Measurements from ENCODE around the gene TIE1.

DNA sequence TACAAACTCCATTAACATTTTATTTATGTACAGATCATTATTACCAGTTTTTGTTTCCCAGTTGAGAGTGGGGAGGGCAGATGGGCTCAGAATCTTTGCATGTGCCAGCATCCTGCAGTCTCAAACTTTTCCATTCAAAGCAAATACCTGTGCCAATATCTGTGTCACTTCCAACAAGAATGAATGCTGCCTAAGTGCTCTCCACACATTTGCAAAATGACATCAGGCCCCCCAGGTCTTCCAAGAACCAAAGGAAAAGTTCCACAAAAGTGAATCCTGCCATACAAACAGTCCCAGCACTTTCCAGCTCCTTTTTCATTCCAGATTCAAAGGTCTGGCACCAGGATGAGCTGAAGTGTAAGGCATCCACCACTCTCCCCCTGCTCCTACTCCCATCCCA is 1.7 kb upstream of the TIE1 start:
- TF ChIP-seq, protein P1, sequence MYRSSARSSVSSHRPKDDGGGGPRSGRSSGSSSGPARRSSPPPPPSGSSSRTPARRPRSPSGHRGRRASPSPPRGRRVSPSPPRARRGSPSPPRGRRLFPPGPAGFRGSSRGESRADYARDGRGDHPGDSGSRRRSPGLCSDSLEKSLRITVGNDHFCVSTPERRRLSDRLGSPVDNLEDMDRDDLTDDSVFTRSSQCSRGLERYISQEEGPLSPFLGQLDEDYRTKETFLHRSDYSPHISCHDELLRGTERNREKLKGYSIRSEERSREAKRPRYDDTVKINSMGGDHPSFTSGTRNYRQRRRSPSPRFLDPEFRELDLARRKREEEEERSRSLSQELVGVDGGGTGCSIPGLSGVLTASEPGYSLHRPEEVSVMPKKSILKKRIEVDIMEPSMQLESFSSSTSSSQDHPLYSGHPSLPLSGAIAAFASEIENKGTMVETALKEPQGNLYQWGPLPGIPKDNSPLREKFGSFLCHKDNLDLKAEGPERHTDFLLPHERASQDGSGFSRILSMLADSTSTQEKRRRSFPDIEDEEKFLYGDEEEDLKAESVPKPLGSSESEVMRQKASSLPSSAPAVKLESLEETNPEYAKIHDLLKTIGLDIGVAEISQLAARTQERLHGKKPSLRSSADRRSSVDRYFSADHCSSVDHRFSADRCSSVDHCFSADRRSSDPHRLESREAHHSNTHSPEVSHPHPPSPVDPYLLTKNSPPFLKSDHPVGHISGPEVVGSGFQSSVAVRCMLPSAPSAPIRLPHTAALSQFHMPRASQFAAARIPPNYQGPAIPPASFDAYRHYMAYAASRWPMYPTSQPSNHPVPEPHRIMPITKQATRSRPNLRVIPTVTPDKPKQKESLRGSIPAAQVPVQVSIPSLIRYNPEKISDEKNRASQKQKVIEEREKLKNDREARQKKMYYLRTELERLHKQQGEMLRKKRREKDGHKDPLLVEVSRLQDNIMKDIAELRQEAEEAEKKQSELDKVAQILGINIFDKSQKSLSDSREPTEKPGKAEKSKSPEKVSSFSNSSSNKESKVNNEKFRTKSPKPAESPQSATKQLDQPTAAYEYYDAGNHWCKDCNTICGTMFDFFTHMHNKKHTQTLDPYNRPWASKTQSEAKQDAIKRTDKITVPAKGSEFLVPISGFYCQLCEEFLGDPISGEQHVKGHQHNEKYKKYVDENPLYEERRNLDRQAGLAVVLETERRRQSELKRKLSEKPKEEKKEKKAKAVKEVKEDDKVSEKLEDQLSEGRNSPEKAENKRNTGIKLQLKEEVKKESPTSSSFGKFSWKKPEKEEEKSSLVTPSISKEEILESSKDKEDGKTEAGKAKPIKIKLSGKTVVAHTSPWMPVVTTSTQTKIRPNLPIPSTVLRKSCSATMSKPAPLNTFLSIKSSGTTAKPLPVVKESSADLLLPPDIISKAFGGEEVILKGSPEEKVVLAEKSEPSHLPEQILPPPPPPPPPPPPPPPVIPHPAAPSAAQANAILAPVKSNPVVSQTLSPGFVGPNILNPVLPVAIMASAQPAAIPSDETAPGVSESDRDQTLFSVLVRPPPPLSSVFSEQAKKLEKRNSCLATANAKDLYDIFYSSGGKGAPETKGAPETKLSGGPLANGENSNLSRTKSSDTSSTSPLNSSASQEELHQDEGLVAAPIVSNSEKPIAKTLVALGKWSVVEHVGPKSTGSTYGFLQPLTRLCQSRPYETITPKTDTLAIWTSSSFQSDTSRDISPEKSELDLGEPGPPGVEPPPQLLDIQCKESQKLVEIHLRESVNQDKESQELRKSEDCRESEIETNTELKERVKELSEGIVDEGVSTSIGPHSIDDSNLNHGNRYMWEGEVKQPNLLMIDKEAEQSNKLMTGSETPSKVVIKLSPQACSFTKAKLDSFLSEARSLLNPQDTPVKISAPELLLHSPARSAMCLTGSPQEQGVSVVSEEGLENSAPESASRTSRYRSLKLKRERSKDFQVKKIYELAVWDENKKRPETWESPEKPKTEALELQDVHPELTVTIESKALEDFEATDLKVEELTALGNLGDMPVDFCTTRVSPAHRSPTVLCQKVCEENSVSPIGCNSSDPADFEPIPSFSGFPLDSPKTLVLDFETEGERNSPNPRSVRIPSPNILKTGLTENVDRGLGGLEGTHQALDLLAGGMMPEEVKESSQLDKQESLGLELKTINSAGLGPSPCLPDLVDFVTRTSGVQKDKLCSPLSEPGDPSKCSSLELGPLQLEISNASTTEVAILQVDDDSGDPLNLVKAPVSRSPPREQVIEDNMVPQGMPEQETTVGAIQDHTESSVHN (IDR thresholded peaks at IDR 0.05; ENCODE audit: borderline replicate concordance in 1 of 2, low read depth in 1 of 2): no peak
- TF ChIP-seq, protein P2, sequence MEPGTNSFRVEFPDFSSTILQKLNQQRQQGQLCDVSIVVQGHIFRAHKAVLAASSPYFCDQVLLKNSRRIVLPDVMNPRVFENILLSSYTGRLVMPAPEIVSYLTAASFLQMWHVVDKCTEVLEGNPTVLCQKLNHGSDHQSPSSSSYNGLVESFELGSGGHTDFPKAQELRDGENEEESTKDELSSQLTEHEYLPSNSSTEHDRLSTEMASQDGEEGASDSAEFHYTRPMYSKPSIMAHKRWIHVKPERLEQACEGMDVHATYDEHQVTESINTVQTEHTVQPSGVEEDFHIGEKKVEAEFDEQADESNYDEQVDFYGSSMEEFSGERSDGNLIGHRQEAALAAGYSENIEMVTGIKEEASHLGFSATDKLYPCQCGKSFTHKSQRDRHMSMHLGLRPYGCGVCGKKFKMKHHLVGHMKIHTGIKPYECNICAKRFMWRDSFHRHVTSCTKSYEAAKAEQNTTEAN (CRISPR knock-in tag; IDR thresholded peaks at IDR 0.05): no peak
- TF ChIP-seq, protein P3, sequence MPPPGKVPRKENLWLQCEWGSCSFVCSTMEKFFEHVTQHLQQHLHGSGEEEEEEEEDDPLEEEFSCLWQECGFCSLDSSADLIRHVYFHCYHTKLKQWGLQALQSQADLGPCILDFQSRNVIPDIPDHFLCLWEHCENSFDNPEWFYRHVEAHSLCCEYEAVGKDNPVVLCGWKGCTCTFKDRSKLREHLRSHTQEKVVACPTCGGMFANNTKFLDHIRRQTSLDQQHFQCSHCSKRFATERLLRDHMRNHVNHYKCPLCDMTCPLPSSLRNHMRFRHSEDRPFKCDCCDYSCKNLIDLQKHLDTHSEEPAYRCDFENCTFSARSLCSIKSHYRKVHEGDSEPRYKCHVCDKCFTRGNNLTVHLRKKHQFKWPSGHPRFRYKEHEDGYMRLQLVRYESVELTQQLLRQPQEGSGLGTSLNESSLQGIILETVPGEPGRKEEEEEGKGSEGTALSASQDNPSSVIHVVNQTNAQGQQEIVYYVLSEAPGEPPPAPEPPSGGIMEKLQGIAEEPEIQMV (tag; conservative IDR thresholded peaks at IDR 0.05; ENCODE audit: low read depth): no peak
- no peak for TF ChIP-seq SOX6 (IDR thresholded peaks at IDR 0.05)
